ENCODE data around the gene KIF6. TPM values are rescaled to one million over a fixed set of nuclear protein-coding genes. Genes with fewer than 3 reads are reported as not detected.

Gene KIF6
- total RNA-seq, 4 donors from 2014 or later = 0.40 to 1.3 (median 0.80) TPM

DNA sequence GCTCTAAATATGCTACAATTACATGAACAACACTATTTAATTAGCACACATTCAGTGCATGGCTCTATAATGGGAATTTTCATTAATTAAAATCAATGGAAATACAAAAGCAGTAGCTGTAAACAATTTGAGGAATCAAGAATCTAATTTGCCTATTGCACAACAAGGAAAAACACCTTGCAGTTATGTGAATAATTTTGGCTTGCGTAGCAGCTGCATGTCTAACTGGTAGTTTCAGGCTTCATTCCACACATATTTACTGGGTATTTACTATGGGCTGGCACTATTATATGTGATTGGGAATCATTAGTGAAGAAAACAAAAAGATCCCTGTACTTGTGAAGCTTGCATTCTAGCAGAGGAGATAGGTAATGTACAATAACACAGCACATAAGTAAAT lies 26.4 kb downstream of the KIF6 start:
- H3K36me3 ChIP-seq = no peaks in the 10 kb centered on the region
- intact Hi-C loops (cut with DNase I) = no loop called here
- no peak overlapping the region for H3K27ac ChIP-seq
- H3K4me3 ChIP-seq (replicated peaks in 1 of 3) = no peak overlapping the region
- H3K4me1 ChIP-seq = no peaks in the 10 kb centered on the region
- 87 to 98% methylated on average over 1 of the region's 1 CpG for WGBS, 2 donors
- H3K27me3 ChIP-seq = no peaks in the 10 kb centered on the region
- H3K9me3 ChIP-seq = no peaks in the 10 kb centered on the region
- no peak for DNase-seq
- TF ChIP-seq CTCF (IDR thresholded peaks at IDR 0.05) (no peak), POLR2A (IDR thresholded peaks at IDR 0.05) (no peak)

GRCh38 chr6:39696986-39697788 lies 28.0 kb downstream of the KIF6 start:
- no peaks in the 10 kb centered on the region for H3K27me3 ChIP-seq
- no peak for DNase-seq

DNA sequence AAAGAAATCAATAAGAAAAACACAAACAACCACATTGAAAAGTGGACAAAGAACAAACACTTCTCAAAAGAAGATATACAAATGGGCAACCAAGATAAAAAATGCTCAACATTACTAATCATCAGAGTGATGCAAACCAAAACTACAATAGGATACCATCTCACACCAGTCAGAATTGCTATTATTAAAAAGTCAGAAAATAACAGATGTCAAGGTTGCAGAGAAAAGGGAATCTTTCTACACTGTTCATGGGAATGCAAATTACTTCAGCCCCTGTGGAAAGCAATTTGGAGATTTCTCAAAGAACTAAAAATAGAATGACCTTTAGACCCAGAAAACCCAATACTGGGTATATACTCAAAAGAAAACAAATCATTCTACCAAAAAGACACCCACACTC lies 29.8 kb downstream of the KIF6 start:
- H3K4me1 ChIP-seq = no peaks in the 10 kb centered on the region
- TF ChIP-seq POLR2A (IDR thresholded peaks at IDR 0.05) (no peak), CTCF (IDR thresholded peaks at IDR 0.05) (no peak)
- no peaks in the 10 kb centered on the region for H3K36me3 ChIP-seq
- DNase-seq = no peak
- no peaks in the 10 kb centered on the region for H3K27me3 ChIP-seq
- H3K9me3 ChIP-seq = no peaks in the 10 kb centered on the region
- no peak overlapping the region for H3K4me3 ChIP-seq (replicated peaks in 1 of 3)
- intact Hi-C loops (cut with DNase I) = no loop called here
- H3K27ac ChIP-seq = no peak overlapping the region

More at GRCh38 chr6:39696986-39697788, 28.0 kb downstream of the KIF6 start:
- Histone ChIP-seq H3K9me3 (no peaks in the 10 kb centered on the region), H3K4me3 (replicated peaks in 1 of 3) (no peak overlapping the region), H3K4me1 (no peaks in the 10 kb centered on the region), H3K27ac (no peak overlapping the region), H3K36me3 (no peaks in the 10 kb centered on the region)
- WGBS, 2 donors = 81 to 92% methylated on average over 4 of the region's 4 CpGs
- TF ChIP-seq CTCF (IDR thresholded peaks at IDR 0.05) (no peak), POLR2A (IDR thresholded peaks at IDR 0.05) (no peak)
- intact Hi-C loops (cut with DNase I) = no loop called here

GRCh38 chr6:39693206-39693605 lies 32.0 kb downstream of the KIF6 start:
- intact Hi-C loops (cut with DNase I) = no loop called here

More at GRCh38 chr6:39693206-39693605, 32.0 kb downstream of the KIF6 start:
- TF ChIP-seq CTCF (IDR thresholded peaks at IDR 0.05) = no peak
- no peak for TF ChIP-seq POLR2A (IDR thresholded peaks at IDR 0.05)
- no peak for DNase-seq
- Histone ChIP-seq H3K4me3 (replicated peaks in 1 of 3) (no peak overlapping the region), H3K9me3 (no peaks in the 10 kb centered on the region), H3K36me3 (no peaks in the 10 kb centered on the region), H3K4me1 (no peaks in the 10 kb centered on the region), H3K27ac (no peak overlapping the region), H3K27me3 (no peaks in the 10 kb centered on the region)
